ENCODE measurements around the gene PLEKHA6.

Gene PLEKHA6

DNA sequence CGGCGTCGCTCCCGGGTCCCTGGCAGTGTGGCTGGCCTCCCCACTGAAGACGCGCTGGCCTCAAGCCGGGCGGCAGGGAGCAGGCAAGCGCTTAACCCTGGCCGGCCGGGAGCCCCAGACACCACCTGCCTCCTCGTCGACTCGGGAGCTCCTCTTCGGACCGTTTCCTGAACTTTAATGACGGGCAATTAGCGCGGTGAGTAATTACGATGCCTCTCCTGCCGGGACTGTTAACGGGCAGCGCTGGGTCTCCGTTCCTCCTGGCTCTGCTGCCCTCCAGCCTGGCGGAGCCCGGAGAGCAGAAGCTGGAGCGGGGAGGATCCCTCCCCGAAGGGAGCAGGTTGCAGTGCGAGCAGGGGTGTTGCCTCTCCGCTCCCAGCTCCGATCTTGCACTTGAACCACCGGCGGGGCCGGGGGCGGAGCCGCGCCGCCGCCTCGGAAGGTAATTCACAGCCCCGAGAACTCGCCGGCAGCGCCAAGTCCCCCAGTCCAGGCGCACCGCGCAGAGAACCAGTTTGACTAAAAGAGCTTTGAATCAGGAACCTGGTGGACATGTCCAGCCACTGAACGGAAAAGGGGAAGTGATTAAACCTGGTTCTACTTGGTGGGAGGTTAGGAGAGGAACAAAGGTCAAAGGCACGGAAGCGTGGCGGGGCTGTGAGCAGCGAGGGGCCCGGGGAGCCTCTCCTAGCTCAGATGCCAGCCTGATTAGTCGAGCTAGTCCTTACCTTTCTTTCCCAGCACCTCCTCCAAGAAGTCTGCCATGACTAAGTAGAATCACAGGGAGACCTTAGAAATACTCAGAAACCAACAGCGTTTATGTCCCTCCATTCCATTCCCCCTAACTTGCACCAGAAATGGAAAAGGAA lies 18.3 kb upstream of the PLEKHA6 start:
- DNase-seq: peak; percentile 82

DNA sequence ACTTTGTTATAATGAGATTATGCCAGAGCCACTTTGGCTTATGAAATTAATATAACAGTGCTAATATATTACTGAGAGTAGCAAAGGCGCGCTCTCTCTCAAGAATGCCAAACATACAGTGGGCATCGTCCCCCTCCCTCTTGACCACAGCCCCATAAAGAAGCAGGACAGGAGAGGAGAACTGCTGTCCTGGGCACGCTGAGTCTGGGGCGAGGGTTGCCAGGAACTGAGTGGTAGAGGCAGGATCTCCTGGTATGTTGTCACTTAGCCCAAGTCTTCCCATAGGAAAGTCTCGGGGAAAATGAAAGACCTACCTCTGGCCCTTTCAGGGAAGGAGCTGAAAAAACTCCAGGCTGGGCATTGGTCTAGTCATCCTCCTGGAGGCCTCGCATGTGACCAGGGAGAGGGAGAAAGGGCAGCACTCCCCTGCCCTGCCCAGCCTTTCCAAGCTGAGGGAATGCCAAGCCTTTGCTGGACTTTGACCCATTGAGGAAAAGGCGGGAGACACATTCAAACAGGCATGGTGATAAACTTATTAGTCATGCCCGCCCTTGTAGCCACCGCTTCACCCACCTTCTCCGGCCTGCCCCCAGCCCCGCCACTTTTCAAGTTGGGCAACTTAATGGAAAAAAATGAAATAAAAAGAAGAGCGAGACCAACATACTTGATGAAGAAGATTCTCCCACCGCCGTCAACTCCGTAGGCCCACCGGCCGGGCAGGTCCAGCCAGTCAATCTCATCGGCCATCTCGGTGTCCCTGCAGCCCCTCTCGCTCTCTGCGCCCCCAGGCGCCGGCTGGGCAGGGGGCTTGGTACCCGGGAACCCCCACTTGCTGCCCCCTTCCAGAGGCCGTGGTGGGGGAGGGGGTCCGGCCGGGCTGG lies 17.4 kb upstream of the PLEKHA6 start:
- DNase-seq: no peak

DNA sequence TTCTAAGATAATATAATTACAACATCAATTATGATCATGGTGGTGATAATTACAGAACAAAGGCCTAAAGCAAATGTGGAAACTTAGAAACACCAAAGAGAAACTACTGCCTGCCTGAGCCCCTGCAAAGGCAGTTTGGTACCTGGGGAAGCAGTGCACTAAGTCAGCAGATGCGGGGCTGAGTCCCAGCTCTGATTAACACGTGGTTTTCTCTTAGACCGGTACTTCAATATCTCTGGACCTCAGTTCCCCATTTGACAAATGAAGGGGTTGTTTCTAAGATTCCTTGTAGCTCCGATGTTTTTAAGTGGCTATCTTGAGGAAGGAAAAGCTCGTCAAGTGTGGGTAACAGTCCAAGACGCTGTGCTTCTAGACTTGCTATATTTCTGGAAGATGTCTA lies 16.7 kb upstream of the PLEKHA6 start:
- no peak for DNase-seq

DNA sequence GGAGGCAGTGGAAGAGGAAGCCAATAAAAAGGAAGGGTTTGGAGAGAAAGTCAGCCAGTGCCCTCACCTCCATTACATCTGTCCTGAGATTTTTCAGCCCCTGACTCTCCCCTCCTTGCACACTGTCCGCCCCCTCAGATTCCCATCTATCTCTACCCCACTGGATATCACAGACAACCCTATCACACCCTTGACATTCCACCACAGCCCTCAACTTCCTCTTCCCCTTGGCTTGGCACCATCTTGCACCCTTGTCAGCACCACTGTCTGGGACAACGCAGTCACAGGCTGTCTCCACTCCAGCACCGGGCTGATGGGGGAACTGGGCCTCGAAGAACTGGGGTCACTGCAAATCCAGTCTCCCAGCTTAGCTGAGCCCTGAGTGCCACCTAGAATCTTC lies 14.2 kb upstream of the PLEKHA6 start:
- no peak for DNase-seq

DNA sequence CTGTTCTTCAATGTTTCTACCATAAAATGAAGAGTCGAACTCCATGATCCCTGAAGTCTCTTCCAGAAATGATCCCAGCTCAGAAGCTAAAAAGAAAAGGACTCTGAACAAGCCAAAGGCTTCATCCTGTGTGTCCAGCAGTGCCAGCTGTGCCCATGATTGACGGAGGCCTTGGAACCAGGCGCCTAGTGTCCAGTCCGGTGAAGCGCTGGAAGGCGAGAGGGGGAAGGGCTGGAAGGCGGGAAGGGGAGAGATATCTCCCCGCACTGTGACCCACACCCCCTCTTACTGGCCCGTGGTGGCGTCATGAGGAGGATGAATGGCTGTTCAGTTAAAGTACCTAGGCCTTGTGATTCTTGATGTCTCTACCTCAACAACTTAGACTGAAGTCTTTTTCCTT lies 10.4 kb upstream of the PLEKHA6 start:
- no peak for DNase-seq

DNA sequence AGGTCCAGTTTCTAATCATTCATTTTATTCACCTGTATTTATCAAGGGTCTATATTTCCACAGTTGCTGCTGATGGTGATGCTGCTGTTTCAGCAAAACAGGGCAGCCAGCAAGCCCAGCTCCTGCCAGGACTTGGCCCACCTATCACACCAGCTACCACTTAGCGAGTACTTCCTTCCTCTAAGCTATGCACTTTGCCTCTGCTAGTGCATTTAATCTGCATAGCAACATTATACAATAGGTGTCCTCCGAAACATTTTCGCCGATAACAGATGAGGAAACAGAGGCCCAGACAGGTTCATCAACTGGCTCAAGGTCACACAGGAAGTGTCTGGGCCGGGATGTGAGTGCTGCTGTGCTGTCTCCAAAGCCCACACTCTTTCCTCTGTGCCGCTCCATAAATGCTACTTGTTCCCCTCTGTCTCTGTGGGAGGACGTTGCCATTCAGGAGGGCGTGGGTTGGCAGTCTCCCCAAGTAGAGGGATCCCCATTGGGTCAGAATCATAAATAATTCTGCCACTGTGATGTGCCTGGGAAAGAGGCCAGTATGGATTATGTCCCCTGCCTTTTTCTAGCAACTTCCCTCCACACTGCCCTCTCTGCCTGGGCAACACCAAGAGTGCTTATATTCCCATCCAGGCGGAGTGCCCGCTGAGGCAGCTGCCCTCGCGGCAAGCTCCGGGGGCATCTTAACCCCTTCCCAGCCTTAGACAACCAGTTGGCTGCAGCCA lies 9.4 kb upstream of the PLEKHA6 start:
- no peak for DNase-seq

DNA sequence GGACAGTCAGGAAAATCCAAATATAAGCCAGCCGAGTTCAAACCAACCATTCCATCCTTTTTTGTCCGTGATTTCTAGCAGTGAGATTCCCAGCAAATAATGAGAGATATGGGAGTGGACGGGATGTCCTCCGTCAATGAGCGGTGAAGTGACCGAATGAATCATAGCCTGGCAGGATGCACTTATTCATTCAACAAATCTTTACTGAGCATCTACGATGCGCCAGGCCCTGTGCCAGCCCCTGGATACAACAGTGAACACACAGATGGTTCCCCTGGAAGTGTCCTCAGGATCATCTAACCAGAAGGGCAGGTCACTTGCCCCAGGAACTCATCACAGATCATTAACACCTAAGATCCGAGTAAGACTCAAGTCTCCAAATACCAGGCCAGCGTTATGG lies 8.2 kb upstream of the PLEKHA6 start:
- no peak for DNase-seq

DNA sequence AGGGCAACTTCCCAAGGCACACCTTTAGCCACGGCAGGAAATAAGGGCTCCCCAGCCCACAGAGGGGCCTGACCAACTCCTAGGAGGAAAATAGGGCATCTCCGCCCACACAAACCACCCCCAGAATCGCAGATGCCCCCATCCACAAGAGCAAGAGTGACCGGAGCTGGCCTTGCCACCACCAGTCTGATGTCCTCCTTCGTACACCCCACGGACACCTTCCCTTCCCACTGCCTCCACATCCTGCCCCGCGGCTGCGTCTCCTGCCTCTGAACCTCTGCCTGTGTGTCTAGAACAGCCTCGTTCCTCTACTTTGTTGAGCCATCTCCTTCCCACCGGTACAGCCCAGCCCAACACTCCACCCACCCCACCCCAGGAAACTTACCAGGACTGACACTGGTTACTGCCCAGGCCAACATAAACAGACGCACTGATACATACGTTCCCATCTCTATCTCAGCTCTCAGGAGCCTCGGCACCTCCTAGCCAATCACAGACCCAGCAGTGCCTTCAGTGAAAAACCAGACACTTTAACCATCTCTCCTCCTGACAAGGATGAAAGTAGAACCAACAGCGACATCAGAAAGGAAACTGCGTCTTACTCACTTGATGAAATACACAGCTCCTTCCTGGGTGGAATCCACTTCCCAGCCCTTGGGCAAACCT lies 7.6 kb upstream of the PLEKHA6 start:
- no peak for DNase-seq

DNA sequence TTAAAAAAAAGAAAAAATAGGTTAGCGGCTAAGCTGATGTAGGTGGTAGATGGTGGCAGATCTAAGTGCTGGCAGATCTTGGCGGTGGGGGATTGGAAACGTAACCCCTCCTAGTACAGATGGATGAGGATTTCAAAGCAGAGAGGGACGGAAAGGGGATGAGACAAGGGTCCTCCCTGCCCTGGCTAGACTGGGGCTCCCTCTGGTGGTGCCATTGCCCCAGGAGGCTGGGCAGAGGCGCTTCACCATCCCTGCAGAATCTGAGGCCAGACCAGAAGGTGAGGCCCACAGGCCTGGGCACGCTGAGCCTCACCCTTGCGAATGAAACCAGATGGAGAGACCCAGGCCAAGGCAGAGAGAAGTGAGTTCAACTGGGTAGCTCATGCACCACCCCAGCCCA lies 7.0 kb upstream of the PLEKHA6 start:
- peak; percentile 27 for DNase-seq

DNA sequence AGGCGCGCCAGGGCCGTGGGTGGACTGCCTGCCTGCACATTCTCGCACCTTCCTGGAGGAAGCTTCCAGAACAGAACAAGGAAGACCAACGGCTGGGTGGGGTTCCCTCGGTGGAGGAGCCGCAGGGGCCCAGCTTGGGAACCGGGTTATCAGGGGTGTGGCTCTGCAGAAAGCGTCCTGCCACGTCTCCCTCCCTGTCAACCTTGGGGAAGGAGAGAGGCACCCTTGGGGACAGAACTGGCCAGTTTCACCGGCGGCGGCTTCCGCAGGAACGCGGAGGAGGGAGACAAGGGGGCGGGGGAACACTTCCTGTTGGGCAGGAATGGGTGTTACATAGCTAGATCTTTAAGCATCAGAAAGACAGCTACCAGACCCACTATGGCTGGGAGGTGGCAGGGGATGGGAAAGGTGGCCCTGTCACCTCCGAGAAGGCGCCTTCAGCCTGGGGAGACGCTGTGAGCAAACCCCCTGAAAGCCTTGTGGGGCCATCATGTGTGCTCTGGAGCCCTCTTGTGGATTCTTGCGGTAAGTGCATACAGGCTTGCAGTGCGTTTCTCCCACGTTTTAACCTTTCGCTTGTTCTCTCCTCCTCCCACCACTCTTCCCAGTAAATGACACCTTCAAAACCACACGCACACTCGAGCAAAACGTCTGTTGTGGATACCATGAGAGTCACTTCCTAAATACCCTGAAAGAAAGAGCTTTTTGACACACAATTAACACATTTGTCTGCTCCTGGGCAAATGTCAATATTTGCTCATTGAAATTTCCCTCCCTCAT lies 3.8 kb upstream of the PLEKHA6 start:
- peak; percentile 71 for DNase-seq

DNA sequence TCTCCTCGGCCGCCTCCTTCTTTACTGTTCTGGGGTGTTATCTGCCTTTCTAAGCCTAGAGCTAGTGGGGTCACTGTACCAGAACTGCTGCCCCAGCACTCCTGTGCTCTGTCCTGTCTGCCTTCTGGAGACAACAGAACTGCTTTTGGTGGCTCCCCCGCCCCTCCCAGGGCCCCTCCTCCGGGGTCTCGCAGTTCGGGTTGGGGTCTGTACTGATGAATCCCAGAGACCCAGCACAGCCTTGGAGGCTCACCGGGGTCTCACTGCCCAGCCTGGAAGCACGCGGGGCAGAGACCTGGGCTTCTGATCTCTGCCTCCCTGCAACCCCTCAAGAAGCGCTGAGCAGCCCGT lies 3.2 kb upstream of the PLEKHA6 start:
- DNase-seq: no peak

DNA sequence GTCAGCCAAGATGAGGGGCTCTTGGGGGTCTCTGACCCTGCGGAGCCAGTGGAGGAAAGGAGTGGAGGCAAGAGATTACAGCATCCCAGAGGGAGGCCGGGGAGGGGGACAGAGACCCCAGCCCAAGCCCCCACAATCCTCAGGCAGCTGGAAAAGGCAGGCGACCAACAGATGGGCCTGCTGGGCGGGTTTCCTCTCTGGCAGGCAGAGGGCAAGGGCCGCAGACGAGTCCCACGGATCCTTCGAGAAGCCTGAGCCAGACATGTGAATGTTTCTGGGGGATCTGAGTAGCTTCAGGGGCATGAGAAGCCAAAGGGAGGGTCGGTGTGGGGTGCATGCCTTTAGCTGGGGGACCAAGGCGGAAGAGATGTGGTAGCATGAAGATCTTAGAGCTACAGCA lies 2.1 kb upstream of the PLEKHA6 start:
- DNase-seq: no peak

DNA sequence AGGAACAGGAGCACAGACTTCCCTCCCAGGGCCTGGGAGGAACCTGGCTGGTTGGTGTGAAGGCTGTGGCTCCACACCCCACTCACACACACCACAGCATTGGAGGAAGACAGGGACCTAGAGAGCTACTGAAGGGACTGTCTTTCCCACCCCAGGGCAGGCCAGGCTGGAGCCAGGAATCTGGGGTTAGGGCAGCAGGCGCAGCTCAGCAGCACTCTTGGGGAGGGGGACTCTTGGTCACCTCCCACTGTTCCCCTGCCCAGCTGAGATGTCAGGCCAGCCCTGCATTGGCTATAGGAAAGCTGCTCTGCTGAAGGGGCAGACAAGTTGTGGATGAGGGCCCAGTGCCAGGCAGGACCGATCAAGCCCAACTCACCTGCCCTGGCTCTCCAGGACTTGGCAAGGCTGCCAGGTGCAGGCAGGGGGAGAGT lies 1.6 kb upstream of the PLEKHA6 start:
- no peak for DNase-seq

DNA sequence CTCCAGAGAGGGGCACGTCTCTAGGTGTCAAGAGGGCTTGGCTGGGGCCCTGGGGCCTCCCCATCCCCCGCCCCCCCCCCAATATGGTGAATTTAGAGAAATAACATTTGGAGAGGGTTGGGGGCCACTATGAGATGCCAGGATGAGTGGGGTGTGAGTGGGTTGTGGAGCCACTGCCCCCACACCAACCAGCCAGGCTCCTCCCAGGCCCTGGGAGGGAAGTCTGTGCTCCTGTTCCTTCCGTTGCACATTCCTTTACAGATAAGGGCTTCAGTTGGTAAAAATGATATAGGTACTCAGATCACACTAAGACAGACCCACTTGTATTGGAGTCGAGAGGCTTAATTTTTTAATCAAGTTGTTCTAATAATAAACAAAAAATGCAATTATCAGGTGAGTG lies 585 bp upstream of the PLEKHA6 start:
- DNase-seq: no peak

DNA sequence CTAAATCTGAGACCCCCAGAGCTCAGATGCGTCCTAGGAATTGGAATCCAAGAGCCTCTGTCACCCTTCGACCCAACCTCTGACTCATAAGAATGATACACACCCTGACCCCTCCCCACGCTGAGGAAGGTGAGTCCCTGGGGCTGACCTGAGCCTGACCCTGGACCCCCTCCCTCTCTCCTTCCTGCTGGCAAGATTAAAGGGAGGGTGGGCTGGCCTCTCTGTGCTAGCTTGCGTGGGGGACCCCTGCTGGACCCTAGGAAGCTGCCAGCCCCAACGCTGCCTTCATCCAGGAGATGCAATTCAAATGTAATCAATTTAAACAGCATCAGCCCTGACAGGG lies 627 bp downstream of the PLEKHA6 start:
- DNase-seq: no peak

DNA sequence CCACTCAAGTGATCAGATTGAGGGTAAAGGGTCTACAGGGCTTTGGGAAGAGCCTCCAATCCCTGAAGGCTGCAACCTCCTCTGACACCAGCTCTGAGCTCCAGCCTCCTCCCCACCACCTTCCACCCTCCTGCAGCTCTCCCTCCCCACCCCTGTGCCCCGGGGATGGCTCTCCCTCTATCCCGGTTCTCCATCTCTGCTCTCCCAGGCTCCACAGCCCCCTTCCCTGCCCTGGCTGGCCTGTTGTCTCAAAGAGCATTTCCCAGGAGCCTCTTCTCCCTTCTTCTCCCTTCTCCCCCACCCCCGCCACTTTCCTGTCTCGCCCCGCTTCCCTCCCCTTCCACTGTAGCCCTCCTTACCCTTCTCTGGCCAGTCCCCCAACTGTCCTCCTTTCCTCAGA lies 1.1 kb downstream of the PLEKHA6 start:
- no peak for DNase-seq

DNA sequence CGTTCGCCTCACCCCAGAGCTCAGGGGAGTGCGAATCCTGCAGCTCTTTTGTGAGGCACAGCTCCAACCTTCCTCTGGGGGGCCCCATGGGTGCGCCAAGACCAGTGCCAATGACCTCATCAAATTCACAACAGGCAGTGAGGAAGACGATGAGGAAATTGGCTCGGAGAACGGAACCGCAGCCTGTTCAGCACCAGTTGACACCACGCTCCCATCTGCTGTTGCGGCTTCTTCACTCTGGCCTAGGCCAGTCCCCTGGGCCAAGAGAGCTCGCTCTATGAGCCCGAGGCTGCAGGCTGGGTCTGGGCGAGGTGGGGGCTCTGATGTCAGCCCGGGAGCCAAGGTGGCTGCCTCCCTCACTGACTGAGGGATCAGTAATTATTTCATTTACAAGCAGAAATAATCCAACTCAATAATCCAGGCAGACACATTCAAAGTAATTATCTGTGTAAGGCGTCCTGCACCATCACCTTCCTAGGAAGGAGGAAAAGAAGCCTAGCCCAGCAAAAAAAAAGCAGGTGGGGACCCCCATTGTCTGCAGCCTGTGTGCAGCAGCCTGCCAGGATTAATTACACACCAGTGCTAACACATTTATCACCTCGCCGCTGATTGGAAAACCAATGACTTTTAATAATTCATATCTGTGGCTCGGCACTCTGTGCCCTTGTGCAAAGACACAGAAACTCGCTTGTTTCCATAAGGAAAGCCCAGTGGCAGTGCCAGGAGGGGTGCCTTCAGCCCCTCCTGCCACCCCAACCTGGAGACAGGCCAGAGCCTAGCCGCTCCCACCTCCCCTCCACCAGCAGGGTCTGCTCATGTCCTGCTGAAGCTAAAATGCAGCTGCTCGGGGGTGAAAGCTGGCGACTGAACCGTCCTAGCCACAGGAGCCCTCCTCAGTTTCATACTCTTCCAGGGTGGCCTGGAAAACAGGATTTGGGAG lies 1.9 kb downstream of the PLEKHA6 start:
- peak; percentile 68 for DNase-seq

DNA sequence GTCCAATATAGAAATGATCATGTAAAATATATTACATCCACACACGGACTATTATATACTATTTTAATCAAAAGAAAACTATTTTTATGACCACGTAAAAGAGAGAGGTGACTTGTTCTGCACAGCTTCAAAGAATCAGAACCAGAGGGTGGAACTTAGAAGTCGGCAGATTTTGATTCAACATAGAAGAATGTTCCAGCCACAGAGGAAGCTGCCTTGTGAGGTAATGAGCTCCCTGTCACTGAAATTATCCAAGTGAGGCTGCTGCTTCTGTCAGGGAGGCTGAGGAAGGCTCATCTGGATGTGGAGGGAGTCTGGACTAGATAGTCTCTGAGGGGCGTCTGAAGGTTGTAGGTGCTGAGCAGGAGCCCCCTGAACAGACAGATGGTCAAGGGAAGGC lies 2.7 kb downstream of the PLEKHA6 start:
- DNase-seq: no peak

DNA sequence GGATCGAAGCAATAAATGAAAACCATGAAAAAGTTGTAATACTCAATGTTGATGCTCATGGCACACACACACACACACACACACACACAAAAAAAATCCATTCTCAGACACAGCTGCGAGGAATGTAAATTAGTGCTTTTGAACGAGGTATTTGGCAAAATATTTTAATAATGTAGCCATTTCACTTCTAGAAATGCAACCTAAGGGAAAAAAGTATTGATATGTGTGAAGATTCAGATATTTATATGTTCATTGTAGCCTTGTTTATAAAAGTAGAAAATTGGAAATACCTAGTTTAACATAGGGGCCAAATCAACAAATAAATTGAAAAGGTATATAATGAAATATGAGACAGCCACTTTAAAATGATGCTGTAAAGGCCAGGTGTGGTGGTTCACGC lies 3.8 kb downstream of the PLEKHA6 start:
- DNase-seq: no peak

DNA sequence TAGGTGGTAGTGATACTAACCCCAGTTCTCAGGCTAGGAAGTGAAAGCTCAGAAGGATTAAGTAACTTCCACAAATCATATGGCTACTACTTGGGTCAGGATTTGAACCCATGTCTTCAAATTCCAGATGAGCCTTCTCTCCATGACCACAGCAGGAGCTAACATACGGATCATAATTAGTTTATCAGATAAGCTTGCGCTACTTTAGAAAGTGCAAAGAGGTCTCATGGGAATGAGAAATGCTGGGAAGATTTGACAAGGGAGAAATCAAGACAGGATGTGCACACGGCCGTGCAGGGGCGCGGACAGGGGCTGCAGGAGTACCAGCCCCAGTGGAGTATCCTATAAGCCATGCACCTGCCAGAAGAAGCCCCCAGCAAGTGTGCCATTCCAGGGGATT lies 5.2 kb downstream of the PLEKHA6 start:
- DNase-seq: no peak
